ENCODE results near the gene HS6ST2. TPM values are rescaled to one million over a fixed set of nuclear protein-coding genes. Genes with fewer than 3 reads are reported as not detected.

HS6ST2 gene
- total RNA-seq, 1 experiment from 2014 or later, result 24.6 TPM

- intact Hi-C loops (cut with micrococcal nuclease), result no loop called here
- CTCF ChIA-PET, result no interaction called here
- DNase-seq (ENCODE audit: low read depth, low spot score), result no peak
- no peak overlapping the region for H3K9ac ChIP-seq (ENCODE audit: low read length)
- no peaks in the 10 kb centered on the region for H3K27me3 ChIP-seq (ENCODE audit: insufficient read depth, low read length)
- H4K20me1 ChIP-seq (ENCODE audit: insufficient read depth), result no peaks in the 10 kb centered on the region
- POLR2A ChIA-PET, result no interaction called here
- no peaks in the 10 kb centered on the region for H3K9me2 ChIP-seq (ENCODE audit: insufficient read depth)
- no peak overlapping the region for H3K4me3 ChIP-seq (replicated peaks in 1 of 2; ENCODE audit: low read depth in 1 of 2, low read length in 2 of 2)
- H3K27ac ChIP-seq (ENCODE audit: low read depth, low read length), result no peak overlapping the region
- no peak overlapping the region for H2AFZ ChIP-seq (ENCODE audit: low read depth, low read length, poor library complexity, severe bottlenecking)
- H3K4me2 ChIP-seq (ENCODE audit: low read length), result no peak overlapping the region
- no peaks in the 10 kb centered on the region for H3K9me3 ChIP-seq (ENCODE audit: control insufficient read depth in 1 of 2, insufficient read depth in 1 of 2, low read depth in 1 of 2, low read length in 2 of 2)
- H3K79me2 ChIP-seq (ENCODE audit: insufficient read depth, low read length), result no peaks in the 10 kb centered on the region
- no peaks in the 10 kb centered on the region for H3K4me1 ChIP-seq (ENCODE audit: control insufficient read depth in 1 of 2, insufficient read depth in 2 of 2, low read length in 2 of 2)
- RAD21 ChIA-PET (ENCODE audit: low non-redundant PET in 1 of 2, low total read pairs in 2 of 2, uncharacterized antibody in 2 of 2, unreplicated experiment in 2 of 2), result no interaction called here
- TF ChIP-seq EZH2phosphoT487 (IDR thresholded peaks at IDR 0.05; ENCODE audit: borderline replicate concordance), result no peak
- TF ChIP-seq FOSL1 (IDR thresholded peaks at IDR 0.05; ENCODE audit: low read depth), result no peak
- no peak for TF ChIP-seq MAX (IDR thresholded peaks at IDR 0.05)
- no peak for TF ChIP-seq ELF1 (IDR thresholded peaks at IDR 0.05; ENCODE audit: borderline replicate concordance, low read depth)
- TF ChIP-seq CEBPB (IDR thresholded peaks at IDR 0.05; ENCODE audit: low read depth), result no peak
- TF ChIP-seq POLR2A (IDR thresholded peaks at IDR 0.05; ENCODE audit: borderline replicate concordance, extremely low read depth, insufficient read depth, insufficient read length), result no peak
- TF ChIP-seq ATF3 (IDR thresholded peaks at IDR 0.05), result no peak
- no peak for TF ChIP-seq ZFX (IDR thresholded peaks at IDR 0.05)
- no peak for TF ChIP-seq TCF7L2 (IDR thresholded peaks at IDR 0.05; ENCODE audit: borderline replicate concordance, extremely low read depth, insufficient read depth, insufficient read length)
- TF ChIP-seq, protein P1, sequence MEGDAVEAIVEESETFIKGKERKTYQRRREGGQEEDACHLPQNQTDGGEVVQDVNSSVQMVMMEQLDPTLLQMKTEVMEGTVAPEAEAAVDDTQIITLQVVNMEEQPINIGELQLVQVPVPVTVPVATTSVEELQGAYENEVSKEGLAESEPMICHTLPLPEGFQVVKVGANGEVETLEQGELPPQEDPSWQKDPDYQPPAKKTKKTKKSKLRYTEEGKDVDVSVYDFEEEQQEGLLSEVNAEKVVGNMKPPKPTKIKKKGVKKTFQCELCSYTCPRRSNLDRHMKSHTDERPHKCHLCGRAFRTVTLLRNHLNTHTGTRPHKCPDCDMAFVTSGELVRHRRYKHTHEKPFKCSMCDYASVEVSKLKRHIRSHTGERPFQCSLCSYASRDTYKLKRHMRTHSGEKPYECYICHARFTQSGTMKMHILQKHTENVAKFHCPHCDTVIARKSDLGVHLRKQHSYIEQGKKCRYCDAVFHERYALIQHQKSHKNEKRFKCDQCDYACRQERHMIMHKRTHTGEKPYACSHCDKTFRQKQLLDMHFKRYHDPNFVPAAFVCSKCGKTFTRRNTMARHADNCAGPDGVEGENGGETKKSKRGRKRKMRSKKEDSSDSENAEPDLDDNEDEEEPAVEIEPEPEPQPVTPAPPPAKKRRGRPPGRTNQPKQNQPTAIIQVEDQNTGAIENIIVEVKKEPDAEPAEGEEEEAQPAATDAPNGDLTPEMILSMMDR (IDR thresholded peaks at IDR 0.05 in 2 of 3, conservative IDR thresholded peaks at IDR 0.05 in 1 of 3; ENCODE audit: borderline replicate concordance in 1 of 3, insufficient read depth in 1 of 3, low read depth in 2 of 3, low read length in 2 of 3), result no peak
- TF ChIP-seq YY1 (IDR thresholded peaks at IDR 0.05; ENCODE audit: extremely low read depth, insufficient replicate concordance, low read depth, low read length), result no peak
- TF ChIP-seq POLR2AphosphoS5 (IDR thresholded peaks at IDR 0.05; ENCODE audit: low read depth, low read length), result no peak
- TF ChIP-seq EGR1 (IDR thresholded peaks at IDR 0.05; ENCODE audit: low read depth), result no peak
- no peak for TF ChIP-seq SIN3A (IDR thresholded peaks at IDR 0.05; ENCODE audit: low read depth)
- no peak for TF ChIP-seq ZNF274 (IDR thresholded peaks at IDR 0.05; ENCODE audit: low read depth, low read length)
- no peak for TF ChIP-seq EZH2 (IDR thresholded peaks at IDR 0.05)
- no TSS peak for BruUV-seq (replicated peaks)
- H3K36me3 ChIP-seq (ENCODE audit: control insufficient read depth in 1 of 2, insufficient read depth in 2 of 2, low read length in 2 of 2), result no peaks in the 10 kb centered on the region
- ATAC-seq, result no peak
These were observed 273.2 kb downstream of the HS6ST2 start for GRCh38 chrX:132685276-132685675.

Measured in HCT116 (cell line).